NCI-H2227 (cell line): Measurements from ENCODE around the gene SRSF7.
"Not testable (repeated sequence)": the region's sequence is repeated elsewhere in the genome, so short reads cannot be mapped to it uniquely, and the experiment has no call there.

ENCODE experiments used
- DNase-seq: peaks from one replicate; lab custom pipeline; 2025; ENCODE audit not compliant: unreplicated experiment; lab: John Stamatoyannopoulos, UW

SRSF7 gene

GRCh38 chr2:38703336-38703735 is 47.8 kb downstream of the SRSF7 start:
- not testable (repeated sequence) for DNase-seq

DNA sequence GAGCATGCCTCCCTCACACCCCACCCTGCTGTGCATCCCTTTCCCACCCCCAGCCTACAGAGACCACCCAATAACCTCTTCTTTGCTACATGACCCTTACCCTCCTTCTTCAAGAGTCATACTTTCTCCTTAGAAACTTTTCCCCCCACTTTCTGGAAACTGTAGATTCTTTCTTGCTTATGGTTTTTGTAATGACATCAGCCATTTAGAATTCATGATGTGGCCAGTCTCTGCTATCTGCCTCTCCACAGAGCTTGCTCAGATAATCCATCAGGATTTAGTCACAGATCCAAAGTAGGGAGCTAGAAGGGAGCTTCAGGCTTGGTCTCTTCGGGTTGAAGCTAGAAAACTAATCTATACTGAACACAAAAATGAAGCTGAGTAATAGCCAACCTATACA is 48.7 kb downstream of the SRSF7 start:
- no peak for DNase-seq

DNA sequence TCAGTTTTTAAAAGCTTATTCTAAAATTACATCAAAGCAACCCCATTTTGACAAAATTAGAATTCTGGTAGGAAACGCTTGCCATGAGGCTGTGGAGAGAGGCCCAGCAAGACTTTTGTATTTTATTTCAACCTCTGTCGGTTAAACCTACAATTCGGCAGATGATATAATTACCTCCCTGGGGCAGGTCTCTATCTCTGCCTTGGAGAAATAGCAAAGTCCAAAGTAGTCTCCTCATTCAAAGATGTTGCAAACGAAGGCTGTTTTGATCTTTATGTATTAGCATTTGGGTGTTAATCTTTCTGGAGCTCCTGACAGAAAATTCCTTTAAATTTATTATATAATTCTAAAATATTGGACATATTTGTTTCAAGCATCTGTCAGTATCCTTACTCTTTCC is 49.6 kb downstream of the SRSF7 start:
- DNase-seq: peak; percentile 30

- DNase-seq: no peak
Observed at GRCh38 chr2:38700881-38701458, 50.2 kb downstream of the SRSF7 start.

DNA sequence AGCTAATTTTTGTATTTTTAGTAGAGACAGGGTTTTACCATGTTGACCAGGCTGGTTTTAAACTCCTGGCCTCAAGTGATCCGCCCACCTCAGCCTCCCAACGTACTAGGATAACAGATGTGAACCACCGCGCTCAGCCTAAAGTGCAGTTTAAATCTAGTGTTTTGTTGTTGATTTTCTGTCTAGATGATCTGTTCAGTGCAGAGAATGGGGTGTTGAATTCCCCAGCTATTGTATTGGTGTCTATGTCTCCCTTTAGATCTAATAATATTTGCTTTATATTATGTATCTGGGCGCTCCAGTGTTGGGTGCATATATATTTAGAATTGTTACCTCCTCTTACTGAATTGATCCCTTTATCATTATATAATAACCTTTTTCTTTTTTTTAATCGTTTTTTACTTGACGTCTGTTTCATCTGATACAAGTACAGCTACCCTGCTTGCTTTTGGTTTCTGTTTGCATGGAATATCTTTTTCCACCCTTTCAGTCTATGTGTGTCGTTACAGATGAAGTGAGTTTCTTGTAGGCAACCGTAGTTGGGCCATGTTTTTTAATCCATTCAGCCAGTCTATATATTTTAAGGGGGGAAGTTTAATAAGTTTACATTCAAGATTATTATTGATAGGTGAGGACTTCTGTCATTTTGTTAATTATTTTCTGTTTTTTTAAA is 50.9 kb downstream of the SRSF7 start:
- no peak for DNase-seq

GRCh38 chr2:38698467-38699003 is 52.6 kb downstream of the SRSF7 start:
- DNase-seq: no peak

- no peak for DNase-seq
Observed at GRCh38 chr2:38697116-38697840, 53.9 kb downstream of the SRSF7 start.
